ENCODE data around the gene PRLR.

GRCh38 chr5:35047785-35048404 is 182.4 kb downstream of the PRLR start, which contains the start of gene AGXT2:
- TF ChIP-seq CTCF (conservative IDR thresholded peaks at IDR 0.05 in 1 of 2, IDR thresholded peaks at IDR 0.05 in 1 of 2; ENCODE audit: extremely low read depth in 1 of 2, insufficient read depth in 1 of 2, low read depth in 1 of 2, low read length in 2 of 2), result no peak
- TF ChIP-seq EZH2 (IDR thresholded peaks at IDR 0.05; ENCODE audit: borderline replicate concordance, low read length), result no peak

Data from mammary epithelial cell (primary cell).